HL-60/S4 treated with retinoic acid at 250 ng/mL for 4 days and 3 days (cell line): ENCODE measurements around the gene TMEM190.
"Not testable (repeated sequence)": the region's sequence is repeated elsewhere in the genome, so short reads cannot be mapped to it uniquely, and the experiment has no call there.

Source experiments
- in situ Hi-C: fragments of 300-500 bp; cut with MboI; formaldehyde crosslinking; loops from 2 replicates; pipeline ENCODE4 v1.7.0; 2022; ENCODE audit warnings: low sequenced_read_pairs

TMEM190 gene

DNA sequence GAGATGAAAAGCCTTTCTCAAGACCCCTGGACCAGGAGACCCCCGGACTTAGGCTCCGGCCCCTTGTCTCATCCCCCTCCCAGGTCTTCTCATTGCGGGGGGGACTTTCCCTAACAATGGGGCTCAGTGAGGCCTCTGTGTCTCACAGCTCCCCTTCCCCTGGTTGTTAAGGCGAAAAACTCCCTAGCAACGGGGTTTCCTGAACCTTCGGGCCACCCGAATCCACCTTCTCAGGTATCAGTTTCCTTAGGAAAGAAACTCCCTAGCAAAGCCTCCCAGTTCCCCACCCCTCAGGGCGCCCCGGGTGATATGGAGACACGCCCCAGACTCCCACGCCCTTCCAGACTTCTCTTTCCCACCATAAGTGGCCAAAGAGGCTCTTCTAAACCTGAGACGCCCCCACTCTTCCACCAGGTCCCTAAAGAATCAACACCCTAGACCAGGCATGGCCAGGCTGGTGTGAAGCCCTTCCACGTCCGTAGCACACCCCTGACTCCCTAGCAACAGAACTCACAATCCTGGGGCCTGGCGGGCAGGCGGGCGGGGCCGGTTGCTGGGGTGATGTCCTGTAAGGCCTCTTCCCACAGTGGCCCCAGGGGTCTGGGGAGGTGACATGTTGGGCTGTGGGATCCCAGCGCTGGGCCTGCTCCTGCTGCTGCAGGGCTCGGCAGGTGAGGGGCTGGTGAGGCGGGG is at the start of gene TMEM190:
TSS of gene TMEM190 (plus strand) at position 586 of the 693 bp plus-strand sequence. CDS start at position 614, 28 bp downstream.
- in situ Hi-C loops, result no loop called here

DNA sequence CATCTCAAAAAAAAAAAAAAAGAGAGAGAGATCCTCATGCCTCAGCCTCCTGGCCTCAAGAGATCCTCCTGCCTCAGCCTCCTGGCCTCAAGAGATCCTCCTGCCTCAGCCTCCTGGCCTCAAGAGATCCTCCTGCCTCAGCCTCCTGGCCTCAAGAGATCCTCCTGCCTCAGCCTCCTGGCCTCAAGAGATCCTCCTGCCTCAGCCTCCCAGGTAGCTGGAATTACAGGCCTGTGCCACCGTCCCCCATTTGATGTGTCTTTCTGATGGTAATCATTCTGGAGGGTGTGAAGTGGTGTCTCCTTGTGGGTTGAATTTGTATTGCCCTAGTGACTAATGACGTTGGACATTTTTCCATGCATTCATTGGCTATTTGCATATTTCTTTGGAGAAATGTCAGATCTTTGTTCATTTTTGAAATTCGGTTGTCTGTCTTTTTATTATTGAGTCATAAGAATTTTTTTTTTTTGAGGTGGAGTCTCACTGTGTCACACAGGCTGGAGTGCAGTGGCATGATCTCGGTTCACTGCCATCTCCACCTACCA is 47.8 kb upstream of the TMEM190 start:
- in situ Hi-C loops, result not testable (repeated sequence)

DNA sequence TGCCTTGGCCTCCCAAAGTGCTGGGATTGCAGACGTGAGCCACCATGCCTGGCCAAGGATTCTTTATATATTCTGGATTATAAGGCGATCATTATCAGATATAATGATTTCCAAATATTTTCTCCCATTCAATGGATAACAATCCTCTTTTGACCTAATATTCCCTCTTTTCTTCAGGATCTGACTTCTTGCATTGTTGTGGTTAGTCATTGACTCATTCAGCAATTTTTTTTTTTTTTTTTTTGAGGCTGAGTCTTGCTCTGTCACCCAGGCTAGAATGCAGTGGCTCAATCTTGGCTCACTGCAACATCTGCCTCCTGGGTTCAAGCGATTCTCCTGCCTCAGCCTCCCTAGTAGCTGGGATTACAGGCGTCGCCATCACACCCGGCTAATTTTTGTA is 46.8 kb upstream of the TMEM190 start:
- in situ Hi-C loops, result not testable (repeated sequence)

DNA sequence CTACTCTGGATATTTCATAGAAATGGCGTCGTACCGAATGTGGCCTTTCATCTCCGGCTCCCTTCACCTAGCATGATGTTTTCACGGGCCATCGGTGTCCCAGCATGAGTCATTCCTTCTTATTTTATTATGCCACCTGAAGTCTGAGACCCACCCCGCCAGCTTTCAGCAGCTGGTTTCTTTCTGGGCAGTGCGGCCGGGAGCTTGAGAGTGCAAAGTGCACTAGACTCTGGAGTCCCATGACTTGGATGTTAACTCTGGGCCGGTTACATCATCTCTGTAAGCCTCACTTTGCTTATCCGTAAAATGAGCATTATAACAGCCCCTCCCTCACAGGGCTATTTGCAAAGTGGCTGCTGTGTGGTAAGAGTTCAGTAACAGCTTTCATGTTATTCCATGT is 42.8 kb upstream of the TMEM190 start:
- in situ Hi-C loops, result no loop called here

- in situ Hi-C loops, result no loop called here
Observed at GRCh38 chr19:55336101-55336500, 40.5 kb upstream of the TMEM190 start.

- in situ Hi-C loops, result no loop called here
Observed at GRCh38 chr19:55339105-55339888, 37.3 kb upstream of the TMEM190 start, which contains the start of gene KMT5C. Gene KMT5C (plus strand): TSS chr19:55339876. CDS start chr19:55341937, 2,061 bp downstream.

DNA sequence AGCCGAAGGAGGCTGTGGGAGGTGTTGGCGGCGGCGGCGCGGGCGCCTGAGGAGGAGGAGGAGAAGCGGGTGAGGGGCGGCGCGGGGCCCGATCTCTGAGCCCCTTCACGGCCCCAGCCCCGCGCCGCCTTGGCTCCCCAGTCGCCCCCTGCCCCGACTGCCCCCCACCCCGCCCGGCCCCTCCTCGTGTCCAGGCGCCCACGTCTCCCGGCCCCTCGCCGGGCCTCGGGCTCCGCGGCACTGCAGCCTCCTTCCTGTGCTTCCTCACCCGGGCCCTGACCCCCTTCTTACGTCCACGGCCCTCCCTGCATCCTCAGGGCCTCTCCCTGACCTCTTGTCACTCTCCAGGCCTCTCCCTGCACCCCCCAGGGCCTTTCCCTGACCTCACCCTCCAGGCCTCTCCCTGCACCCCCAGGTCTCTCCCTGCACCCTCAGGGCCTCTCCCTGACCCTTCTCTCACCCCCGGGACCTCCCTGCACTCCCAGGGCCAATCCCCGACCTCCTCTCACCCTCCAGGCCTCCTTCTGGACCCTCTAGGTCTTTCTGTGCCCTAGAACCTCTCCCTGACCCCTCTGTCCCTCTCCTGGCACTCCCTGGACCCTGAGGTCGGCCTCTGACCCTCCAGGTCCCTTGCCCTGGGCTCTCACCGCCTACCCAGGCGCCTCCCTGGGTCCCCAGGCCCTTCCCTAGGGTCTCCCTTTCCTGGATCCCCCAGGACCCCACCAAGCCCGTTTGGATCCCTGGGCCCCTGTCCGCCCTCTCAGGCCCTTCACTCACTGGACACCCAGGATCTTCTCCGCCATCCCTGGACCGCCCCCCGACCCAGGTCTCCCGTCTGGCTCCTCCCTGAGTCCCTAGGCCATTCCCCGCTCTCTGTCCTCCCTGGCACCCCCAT is 36.5 kb upstream of the TMEM190 start:
- in situ Hi-C loops, result no loop called here

DNA sequence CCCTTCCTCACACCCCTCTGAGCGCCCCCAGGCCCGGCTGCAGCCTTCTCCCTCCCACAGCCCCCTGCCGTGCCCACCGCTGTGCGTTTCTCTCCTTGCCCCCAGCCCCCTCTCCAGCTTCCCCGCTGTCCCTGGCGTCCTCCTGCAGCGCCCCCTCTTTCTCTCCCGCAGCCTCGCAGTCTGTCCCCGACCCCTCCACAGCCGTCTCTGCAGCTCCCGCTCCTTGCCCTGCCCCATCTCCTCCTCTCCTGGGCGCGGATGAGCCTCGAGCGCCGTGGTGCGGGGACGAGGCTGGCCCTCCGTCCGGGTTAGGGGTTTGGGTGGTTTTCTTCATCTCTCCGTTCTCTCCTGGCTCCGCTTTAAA is 35.9 kb upstream of the TMEM190 start:
- in situ Hi-C loops, result no loop called here

DNA sequence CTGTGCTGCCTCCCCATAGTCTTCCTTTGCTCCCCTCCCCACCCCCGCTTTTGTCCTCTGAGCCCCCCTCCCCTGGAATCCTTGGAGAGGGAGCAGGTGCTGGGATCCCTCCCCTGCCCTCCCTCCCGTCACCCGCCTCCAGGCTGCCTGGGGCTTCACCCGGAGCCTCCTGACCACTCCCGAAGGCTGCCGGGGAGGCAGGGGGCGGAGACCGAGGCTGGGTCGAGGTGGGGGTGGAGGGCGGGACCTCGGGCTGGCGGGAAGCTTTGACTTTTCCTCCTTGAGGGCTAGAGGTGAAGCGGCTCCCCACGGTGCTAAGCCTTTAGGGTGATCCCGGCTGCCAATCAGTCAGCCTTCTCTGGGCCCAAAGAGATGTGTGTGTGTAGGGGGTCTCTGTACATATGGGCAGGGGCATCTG is 35.4 kb upstream of the TMEM190 start:
- in situ Hi-C loops, result no loop called here

- in situ Hi-C loops, result no loop called here
Observed at GRCh38 chr19:55341595-55342531, 34.8 kb upstream of the TMEM190 start.

GRCh38 chr19:55344444-55344843 is 32.2 kb upstream of the TMEM190 start:
- in situ Hi-C loops, result no loop called here

- in situ Hi-C loops, result no loop called here
Observed at GRCh38 chr19:55345101-55345817, 31.4 kb upstream of the TMEM190 start.

DNA sequence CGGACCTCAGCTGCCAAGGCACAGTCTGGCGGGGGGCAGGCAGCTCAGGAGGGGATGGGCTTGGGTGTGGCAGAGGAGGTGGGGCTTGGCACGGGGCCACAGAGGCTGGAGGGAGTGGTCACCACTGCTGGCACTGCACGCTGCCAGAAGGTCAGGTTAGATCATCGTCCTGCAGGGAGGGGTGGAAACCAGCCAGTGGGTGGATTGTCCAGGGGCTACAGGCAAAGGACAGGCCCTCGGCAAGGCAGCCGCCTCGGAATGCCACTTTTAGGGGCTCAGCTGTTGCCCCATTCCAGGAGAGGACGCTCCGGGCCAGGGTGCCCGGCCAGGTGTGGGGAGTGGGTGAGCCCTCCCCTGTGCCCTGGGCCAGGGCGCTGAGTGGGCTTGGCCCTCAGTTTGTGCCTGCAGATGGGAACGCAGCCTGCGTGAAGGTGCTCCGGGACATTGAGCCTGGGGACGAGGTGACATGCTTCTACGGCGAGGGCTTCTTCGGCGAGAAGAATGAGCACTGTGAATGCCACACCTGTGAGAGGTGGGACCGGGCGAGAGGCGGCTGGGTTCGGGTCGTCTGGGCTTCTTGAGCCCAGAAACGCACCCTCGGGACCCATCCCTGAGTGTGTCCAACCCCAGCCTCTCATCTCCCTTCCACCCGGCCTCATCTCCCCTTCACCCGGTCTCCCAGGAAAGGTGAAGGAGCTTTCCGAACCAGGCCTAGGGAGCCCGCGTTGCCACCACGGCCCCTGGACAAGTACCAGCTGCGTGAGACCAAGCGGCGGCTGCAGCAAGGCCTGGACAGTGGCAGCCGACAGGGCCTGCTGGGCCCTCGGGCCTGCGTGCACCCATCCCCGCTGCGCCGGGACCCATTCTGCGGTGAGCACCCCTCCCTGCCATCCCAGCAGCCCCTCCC is 30.6 kb upstream of the TMEM190 start:
- in situ Hi-C loops, result no loop called here

DNA sequence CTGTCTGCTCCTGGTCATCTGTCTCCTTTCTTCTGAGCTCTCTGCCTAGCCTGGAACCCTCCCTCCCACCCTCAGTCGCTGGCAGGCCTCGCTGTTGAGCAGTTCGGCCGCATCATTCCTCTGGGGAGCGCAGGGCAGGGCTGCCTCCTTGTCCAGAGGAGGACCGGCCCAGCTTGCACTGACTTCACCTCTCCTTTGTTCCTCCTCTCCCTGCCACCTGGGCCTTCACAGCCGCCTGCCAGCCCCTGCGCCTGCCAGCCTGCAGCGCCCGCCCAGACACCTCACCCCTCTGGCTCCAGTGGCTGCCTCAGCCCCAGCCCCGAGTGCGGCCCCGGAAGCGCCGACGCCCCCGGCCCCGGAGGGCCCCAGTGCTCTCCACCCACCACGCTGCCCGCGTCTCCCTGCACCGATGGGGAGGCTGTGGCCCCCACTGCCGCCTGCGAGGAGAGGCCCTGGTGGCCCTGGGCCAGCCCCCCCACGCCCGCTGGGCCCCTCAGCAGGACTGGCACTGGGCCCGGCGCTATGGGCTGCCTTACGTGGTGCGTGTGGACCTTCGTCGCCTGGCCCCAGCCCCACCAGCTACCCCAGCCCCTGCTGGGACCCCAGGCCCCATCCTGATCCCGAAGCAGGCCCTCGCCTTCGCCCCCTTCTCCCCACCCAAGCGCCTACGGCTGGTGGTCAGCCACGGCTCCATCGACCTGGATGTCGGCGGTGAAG is 29.7 kb upstream of the TMEM190 start:
- in situ Hi-C loops, result no loop called here

DNA sequence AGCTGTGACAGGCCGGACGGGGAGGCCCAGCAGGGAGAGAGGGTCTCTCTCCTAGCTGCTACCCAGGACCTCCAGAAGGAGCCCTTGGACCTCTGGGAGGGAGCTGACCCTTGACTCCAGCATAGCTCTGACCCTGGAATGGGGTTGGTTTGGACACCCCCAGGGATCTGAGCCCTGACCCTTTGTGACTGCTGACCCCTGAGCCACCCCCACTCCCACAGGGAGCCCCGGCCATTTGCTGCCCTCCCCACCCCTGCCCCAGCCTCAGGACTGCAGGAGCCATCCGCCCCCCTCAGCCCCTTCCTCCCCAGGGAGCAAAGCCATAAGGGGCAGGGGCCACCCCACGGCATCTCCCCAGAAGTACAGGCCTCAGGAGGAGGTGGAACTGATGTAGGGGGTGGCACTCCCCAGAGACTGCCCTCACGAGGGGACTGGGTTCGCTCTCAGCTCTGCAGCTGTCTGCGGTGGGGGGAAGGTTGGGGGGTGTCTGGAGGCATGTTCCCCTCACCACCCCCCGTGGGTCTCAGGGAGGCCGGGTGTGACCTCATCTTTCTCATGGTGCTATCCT is 29.1 kb upstream of the TMEM190 start:
- in situ Hi-C loops, result no loop called here

DNA sequence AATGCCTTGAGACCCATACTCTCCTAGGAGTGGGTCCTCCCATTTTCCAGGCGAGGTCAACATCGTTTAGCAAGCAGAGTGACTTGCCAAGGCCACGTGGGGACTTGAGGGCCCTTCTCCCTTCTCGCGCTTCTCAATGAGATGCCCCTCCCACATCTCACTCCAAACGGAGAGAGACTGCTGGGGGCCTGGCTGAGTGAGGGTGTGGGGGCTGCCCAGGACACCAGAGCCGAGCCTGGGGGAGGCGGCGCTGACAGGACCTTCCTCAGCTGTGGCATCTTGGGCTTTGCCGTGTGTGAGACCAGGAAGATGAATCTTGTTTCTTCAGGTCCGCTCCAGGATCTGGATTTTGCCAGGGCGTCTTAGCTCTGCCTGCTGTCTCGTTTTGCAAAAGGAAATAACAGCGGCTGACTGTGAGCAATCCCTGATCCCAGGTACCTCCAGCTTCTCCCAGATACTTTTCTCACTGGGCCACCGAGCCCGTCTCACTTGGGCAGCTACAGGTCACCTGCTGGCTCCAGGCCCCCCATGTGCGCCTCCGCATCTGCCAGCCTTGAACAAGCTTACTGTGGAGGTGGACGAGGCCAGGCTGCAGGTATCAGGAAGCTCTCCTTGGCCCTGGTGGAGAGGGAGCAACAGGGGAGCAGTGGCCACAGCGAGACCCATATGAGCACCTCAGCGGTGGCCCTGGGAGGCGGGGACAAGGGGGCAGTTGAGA is 28.1 kb upstream of the TMEM190 start:
- in situ Hi-C loops, result no loop called here
